Skeletal muscle tissue (tissue), 4 donors: ENCODE measurements around the gene GRM7. TPM values are rescaled to one million over a fixed set of nuclear protein-coding genes. Genes with fewer than 3 reads are reported as not detected.

ENCODE experiments used
- H3K27ac ChIP-seq: one replicate; pipeline ENCODE4 v1.7.0; 2013; ENCODE audit warnings: mild to moderate bottlenecking, low read depth, low read length, inconsistent platforms
- H3K27me3 ChIP-seq, 3 donors: one replicate each; pipeline ENCODE4 v1.7.0; 2013; ENCODE audit warnings: low read length in 3 of 3; ENCODE audit not compliant: control insufficient read depth in 3 of 3, insufficient read depth in 3 of 3
- H3K36me3 ChIP-seq, 3 donors: one replicate each; pipeline ENCODE4 v1.7.0; 2013; ENCODE audit warnings: low read length in 3 of 3; ENCODE audit not compliant: control insufficient read depth in 3 of 3, insufficient read depth in 3 of 3
- H3K4me1 ChIP-seq, 3 donors: one replicate each; pipeline ENCODE4 v1.7.0; 2013; ENCODE audit warnings: low read length in 3 of 3, mild to moderate bottlenecking in 3 of 3; ENCODE audit not compliant: control insufficient read depth in 3 of 3, insufficient read depth in 3 of 3
- H3K4me3 ChIP-seq, 3 donors: one replicate each; pipeline ENCODE4 v1.7.0; 2013; ENCODE audit warnings: low read length in 3 of 3
- H3K9ac ChIP-seq, 3 donors: one replicate each; pipeline ENCODE4 v1.7.0; 2013; ENCODE audit warnings: low read length in 3 of 3, mild to moderate bottlenecking in 3 of 3, moderate library complexity in 2 of 3, low read depth in 1 of 3
- H3K9me3 ChIP-seq, 3 donors: one replicate each; pipeline ENCODE4 v1.7.0; 2013; ENCODE audit warnings: low read length in 3 of 3; ENCODE audit not compliant: control insufficient read depth in 3 of 3
- total RNA-seq: library from RNA; depleted of rRNA; stranded (reverse); fragments of >200 nt; gene quantifications from one replicate; pipeline ENCODE4 v1.2.3, GENCODE V29; 2014
- donor health status: Osteomylitis.

Gene GRM7
- total RNA-seq, 1 donor from 2014 or later, result 1.0 TPM

DNA sequence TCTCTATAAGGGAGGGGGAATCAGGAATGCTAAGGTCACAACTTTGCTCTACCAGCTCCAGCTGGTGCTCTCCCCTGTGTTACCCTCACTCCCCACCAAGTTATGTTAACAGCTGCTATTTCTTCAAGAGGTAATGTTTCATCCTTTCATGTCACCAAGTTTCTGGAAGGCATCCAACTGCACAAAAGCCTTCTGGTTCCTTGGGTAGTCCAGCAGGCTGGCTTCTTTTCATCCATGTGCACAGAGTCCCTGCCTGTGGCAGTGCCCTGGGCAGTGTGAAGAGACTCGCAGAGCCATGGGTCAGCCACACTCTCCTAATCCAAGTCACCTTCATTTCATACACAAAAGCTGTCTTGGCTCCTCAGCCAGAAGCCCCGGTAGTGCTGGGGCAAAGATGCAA lies 903.2 kb downstream of the GRM7 start:
- Histone ChIP-seq H3K9ac (no peak overlapping the region), H3K36me3 (no peaks in the 10 kb centered on the region), H3K4me3 (no peak overlapping the region), H3K4me1 (no peaks in the 10 kb centered on the region), H3K27ac (no peak overlapping the region), H3K9me3 (no peaks in the 10 kb centered on the region), H3K27me3 (no peaks in the 10 kb centered on the region)

DNA sequence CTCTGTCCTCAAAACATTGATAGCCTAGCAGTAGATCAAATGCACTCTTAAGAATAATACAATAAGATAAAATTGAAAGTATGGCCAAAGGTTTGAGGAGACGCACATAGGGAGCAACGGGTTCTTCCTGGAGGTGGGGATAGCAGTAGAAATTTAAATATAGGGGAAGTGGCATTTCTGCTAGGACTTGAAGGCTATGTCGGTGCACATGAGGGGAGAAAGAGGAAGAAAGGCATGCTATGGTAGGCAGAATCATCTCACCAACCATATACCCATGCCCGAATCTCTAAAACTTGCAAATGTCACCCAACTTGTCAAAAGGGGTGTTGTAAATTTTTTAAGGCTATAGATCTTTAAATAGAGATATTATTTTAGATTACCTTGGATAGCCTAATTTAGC lies 905.6 kb downstream of the GRM7 start:
- Histone ChIP-seq H3K4me1 (no peaks in the 10 kb centered on the region), H3K4me3 (no peak overlapping the region), H3K9ac (no peak overlapping the region), H3K36me3 (no peaks in the 10 kb centered on the region), H3K27me3 (no peaks in the 10 kb centered on the region), H3K9me3 (no peaks in the 10 kb centered on the region), H3K27ac (no peak overlapping the region)

DNA sequence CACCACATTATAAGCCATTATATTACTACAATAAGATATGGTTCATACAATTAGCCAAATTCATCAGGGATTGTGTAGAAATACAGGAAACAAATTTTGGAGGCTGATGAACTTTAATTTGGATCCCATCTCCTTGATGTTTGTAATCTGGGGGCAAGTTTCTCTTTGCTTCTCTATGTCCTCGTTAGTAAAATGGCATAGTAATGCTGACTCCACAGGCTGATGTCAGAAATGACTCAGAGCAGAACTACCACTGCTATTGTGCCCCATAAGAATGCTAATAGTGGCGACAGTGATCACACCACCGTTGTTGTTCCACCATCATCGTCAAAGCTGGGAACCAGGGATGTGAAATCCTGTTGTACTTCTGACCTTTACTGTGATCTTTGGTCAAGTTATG lies 918.4 kb downstream of the GRM7 start:
- Histone ChIP-seq H3K27me3 (no peaks in the 10 kb centered on the region), H3K9me3 (no peaks in the 10 kb centered on the region), H3K4me1 (no peaks in the 10 kb centered on the region), H3K9ac (no peak overlapping the region), H3K36me3 (no peaks in the 10 kb centered on the region), H3K27ac (no peak overlapping the region), H3K4me3 (no peak overlapping the region)

DNA sequence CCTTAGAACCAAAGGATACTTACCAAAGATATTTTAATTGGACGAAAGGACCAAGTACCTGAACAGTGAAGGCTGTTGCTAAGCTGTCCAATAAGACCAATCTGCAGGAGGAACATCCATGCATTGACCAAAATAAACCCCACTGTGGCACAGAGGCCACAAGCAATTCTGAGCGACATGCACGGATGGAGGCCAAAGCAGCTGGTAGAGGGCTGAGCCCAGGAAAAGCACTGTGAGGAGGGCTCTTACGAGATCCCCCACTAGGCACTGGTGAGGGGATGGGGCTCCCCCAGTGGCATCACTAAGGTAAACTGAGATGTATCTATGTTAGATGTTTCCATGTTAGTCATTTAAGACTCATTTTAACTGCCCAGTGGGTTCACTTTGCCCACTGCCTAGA lies 920.5 kb downstream of the GRM7 start:
- H3K27ac ChIP-seq, result no peak overlapping the region
- no peak overlapping the region for H3K4me3 ChIP-seq
- H3K9ac ChIP-seq, result no peak overlapping the region
- no peaks in the 10 kb centered on the region for H3K36me3 ChIP-seq
- no peaks in the 10 kb centered on the region for H3K4me1 ChIP-seq
- H3K9me3 ChIP-seq, result no peaks in the 10 kb centered on the region
- H3K27me3 ChIP-seq, result no peaks in the 10 kb centered on the region

DNA sequence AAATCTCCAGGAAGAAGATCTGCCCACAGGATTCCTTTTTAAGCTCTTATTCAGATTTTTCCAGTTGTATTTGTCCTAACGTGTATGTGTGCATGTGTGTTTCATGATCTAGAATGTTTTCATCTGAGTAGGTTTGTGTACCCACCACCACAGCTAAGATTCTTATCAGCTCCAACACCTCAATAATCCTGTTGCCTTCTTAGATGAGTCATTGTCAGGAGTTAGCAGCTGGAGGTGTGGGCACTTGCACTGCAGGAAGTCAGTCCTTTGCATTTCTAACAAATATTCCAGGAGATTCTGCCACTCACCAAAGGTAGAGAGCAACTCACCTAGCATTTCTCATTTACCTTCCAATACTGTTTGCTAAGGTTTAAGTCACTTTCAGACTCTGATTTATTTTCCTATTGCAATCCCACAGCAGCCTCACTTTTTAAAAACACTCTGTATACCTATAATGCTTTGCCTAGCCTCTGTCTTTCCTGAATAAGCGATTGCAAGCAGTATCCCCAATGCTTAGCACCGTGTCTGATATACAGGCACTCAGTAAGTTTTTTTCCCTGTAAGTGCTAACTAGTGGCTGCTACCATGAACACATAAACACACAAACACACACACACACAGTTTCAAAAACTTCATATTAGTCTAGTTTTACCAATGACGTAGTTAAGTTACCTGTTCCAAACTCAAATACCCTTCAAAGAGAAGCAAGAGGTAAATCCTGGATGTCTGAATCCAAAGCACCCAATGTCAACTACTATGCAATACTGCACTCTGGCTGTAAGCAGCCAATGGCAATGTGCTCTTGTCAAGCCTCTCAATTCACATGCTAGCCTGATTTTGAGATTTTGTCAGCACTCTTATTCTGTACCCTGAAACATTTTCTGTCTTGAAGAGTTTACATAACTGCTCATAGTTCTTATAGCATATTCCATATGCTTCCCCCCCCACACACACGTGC lies 927.2 kb downstream of the GRM7 start:
- Histone ChIP-seq H3K4me3 (no peak overlapping the region), H3K9me3 (no peaks in the 10 kb centered on the region), H3K9ac (no peak overlapping the region), H3K27me3 (no peaks in the 10 kb centered on the region), H3K36me3 (no peaks in the 10 kb centered on the region), H3K27ac (no peak overlapping the region), H3K4me1 (no peaks in the 10 kb centered on the region)

DNA sequence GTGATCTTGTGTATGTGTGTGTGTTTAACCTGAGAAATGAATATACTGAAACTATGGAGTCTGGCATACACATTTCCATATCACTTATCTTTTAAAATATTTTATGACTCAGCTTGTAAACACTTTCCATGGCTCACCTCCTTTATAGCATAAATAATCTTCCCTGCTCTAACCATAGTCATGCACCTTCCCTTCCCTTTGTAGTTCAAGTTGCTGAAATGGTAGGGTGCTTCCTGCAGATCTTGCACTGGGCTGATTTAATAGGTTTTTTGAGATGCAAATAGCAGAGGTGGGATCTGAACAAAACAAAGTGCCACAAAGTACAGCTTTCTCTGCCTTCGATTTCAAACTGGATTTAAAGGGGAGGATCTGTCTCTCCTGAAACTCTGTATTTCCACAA lies 928.0 kb downstream of the GRM7 start:
- no peaks in the 10 kb centered on the region for H3K4me1 ChIP-seq
- no peak overlapping the region for H3K27ac ChIP-seq
- H3K36me3 ChIP-seq, result no peaks in the 10 kb centered on the region
- no peak overlapping the region for H3K4me3 ChIP-seq
- no peak overlapping the region for H3K9ac ChIP-seq
- no peaks in the 10 kb centered on the region for H3K27me3 ChIP-seq
- H3K9me3 ChIP-seq, result no peaks in the 10 kb centered on the region

DNA sequence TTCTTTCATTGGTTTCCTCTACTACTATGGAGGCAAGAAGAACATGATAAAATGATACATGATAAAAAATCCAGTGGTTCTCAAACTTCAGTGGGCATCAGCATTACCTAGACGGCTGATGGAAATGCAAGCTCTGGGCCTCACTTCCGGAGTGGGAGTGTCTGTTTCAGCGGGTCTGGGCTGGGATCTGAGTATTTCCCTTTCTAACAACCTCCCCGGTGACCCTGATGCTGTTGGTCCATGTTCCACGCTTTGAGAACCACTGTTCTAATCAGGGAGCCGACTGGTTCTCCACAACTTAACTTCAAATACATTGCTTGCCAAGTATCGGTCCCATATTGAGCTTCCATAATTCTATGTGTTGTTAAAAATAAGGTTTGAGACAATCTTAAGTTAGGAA lies 928.4 kb downstream of the GRM7 start:
- Histone ChIP-seq H3K9ac (no peak overlapping the region), H3K27me3 (no peaks in the 10 kb centered on the region), H3K9me3 (no peaks in the 10 kb centered on the region), H3K4me3 (no peak overlapping the region), H3K4me1 (no peaks in the 10 kb centered on the region), H3K27ac (no peak overlapping the region), H3K36me3 (no peaks in the 10 kb centered on the region)

DNA sequence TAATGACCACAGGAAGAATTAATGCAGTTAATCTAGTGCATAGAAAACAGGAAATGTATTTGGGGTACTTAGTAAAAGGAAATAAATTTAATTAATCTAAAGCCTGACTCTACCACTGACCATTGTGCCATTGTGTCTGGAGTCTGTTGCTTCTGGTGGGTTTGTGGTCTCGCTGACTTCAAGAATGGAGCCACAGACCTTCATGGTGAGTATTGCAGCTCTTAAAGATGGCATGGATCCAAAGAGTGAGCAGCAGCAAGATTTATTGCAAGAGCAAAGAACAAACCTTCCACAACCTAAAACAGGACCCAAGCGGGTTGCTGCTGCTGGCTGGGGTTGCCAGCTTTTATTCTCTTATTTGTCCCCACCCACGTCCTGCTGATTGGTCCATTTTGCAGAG lies 929.2 kb downstream of the GRM7 start:
- no peaks in the 10 kb centered on the region for H3K9me3 ChIP-seq
- H3K27me3 ChIP-seq, result no peaks in the 10 kb centered on the region
- no peak overlapping the region for H3K27ac ChIP-seq
- H3K4me1 ChIP-seq, result no peaks in the 10 kb centered on the region
- no peaks in the 10 kb centered on the region for H3K36me3 ChIP-seq
- H3K9ac ChIP-seq, result no peak overlapping the region
- H3K4me3 ChIP-seq, result no peak overlapping the region
